H1 (cell line): Measurements from ENCODE around the gene TDP1. TPM values are rescaled to one million over a fixed set of nuclear protein-coding genes. Genes with fewer than 3 reads are reported as not detected.

Experiments used
- CTCF ChIA-PET: fragments of 300-600 bp; sonication (Branson Sonifier 250); formaldehyde crosslinking; loops from one replicate; lab custom pipeline; 2021; ENCODE audit not compliant: partially characterized antibody; lab: Charles Lee
- POLR2A ChIA-PET: fragments of 300-600 bp; sonication (Branson Sonifier 250); formaldehyde crosslinking; loops from one replicate; lab custom pipeline; 2021; ENCODE audit warnings: inconsistent platforms; ENCODE audit not compliant: partially characterized antibody; lab: Charles Lee
- DNase-seq, 2 experiments: peaks; one replicate each; pipeline versions ENCODE4 v3.0.0 to v3.0.0-alpha.2; 2010 to 2022; ENCODE audit warnings: low spot score in 2 of 2, low read depth in 1 of 2, mixed read lengths in 1 of 2
- FAIRE-seq: peaks from 2 replicates; lab custom pipeline; 2011; peaks lifted over from hg19 to GRCh38; lab: Jason Lieb, UNC
- H2AFZ ChIP-seq: 2 replicates; pipeline ENCODE4 v1.8.1; 2012; ENCODE audit warnings: low read length, inconsistent platforms
- H2AK5ac ChIP-seq: 2 replicates; pipeline ENCODE4 v1.6.1; 2013; ENCODE audit warnings: low read depth, low read length
- H2BK120ac ChIP-seq: replicated peaks from 2 replicates; pipeline ENCODE3; 2013; ENCODE audit warnings: low read depth, low read length, inconsistent platforms
- H2BK12ac ChIP-seq: 2 replicates; pipeline ENCODE4 v1.6.1; 2013; ENCODE audit warnings: low read depth, low read length
- H2BK15ac ChIP-seq: 2 replicates; pipeline ENCODE4 v1.6.1; 2013; ENCODE audit warnings: low read length
- H2BK20ac ChIP-seq: 2 replicates; pipeline ENCODE4 v1.6.1; 2013; ENCODE audit warnings: low read length
- H2BK5ac ChIP-seq: 2 replicates; pipeline ENCODE4 v1.6.1; 2013; ENCODE audit warnings: low read depth, low read length
- H3K14ac ChIP-seq: 2 replicates; pipeline ENCODE4 v1.6.1; 2013; ENCODE audit warnings: inconsistent platforms; ENCODE audit not compliant: insufficient read length
- H3K18ac ChIP-seq: 2 replicates; pipeline ENCODE4 v1.6.1; 2013; ENCODE audit warnings: low read length; ENCODE audit errors: extremely low read depth
- H3K23ac ChIP-seq: 2 replicates; pipeline ENCODE4 v1.6.1; 2013; ENCODE audit warnings: inconsistent platforms; ENCODE audit not compliant: insufficient read length
- H3K23me2 ChIP-seq: 2 replicates; pipeline ENCODE4 v1.6.1; 2013; ENCODE audit warnings: low read depth, low read length
- H3K27ac ChIP-seq: 2 replicates; pipeline ENCODE4 v1.6.1; 2011; ENCODE audit warnings: low read depth, low read length, inconsistent platforms
- H3K27me3 ChIP-seq, 4 experiments: replicated peaks in 1 of 4; 1 replicate in 1 of 4; 2 replicates in 3 of 4; pipeline versions ENCODE4 v1.6.1 to v1.8.1; 2011 to 2013; ENCODE audit warnings: low read length in 3 of 4, mild to moderate bottlenecking in 3 of 4, inconsistent platforms in 2 of 4, mixed read lengths in 2 of 4, moderate library complexity in 1 of 4; ENCODE audit not compliant: control insufficient read depth in 3 of 4, insufficient read depth in 3 of 4; ENCODE audit errors: extremely low read depth in 1 of 4
- H3K36me3 ChIP-seq, 4 experiments: 2 replicates each; pipeline versions ENCODE4 v1.6.1 to v1.8.1; 2011 to 2013; ENCODE audit warnings: mild to moderate bottlenecking in 4 of 4, low read length in 3 of 4, moderate library complexity in 2 of 4, control low read depth in 1 of 4, inconsistent platforms in 1 of 4; ENCODE audit not compliant: insufficient read depth in 4 of 4, control insufficient read depth in 2 of 4
- H3K4ac ChIP-seq: replicated peaks from 2 replicates; pipeline ENCODE3; 2013; ENCODE audit warnings: low read length, low read depth, mixed read lengths, inconsistent platforms; ENCODE audit not compliant: insufficient read length
- H3K4me1 ChIP-seq, 4 experiments: replicated peaks in 1 of 4; 1 replicate in 1 of 4; 2 replicates in 3 of 4; pipeline versions ENCODE4 v1.6.1 to v1.8.1; 2011 to 2013; ENCODE audit warnings: low read length in 3 of 4, inconsistent platforms in 2 of 4, mixed read lengths in 1 of 4; ENCODE audit not compliant: insufficient read depth in 4 of 4, control insufficient read depth in 3 of 4
- H3K4me2 ChIP-seq, 2 experiments: 2 replicates each; pipeline versions ENCODE4 v1.6.1 to v1.8.1; 2011 to 2013; ENCODE audit warnings: low read depth in 2 of 2, low read length in 2 of 2, control low read depth in 1 of 2, inconsistent platforms in 1 of 2, mild to moderate bottlenecking in 1 of 2; ENCODE audit not compliant: insufficient read depth in 1 of 2
- H3K4me3 ChIP-seq, 4 experiments: fragments of 200-600, 300-600 bp in 1 of 4; sonication (generic), shearing (Covaris generic), sonication (Bioruptor Twin) in 1 of 4; 2 replicates each; pipeline versions ENCODE4 v1.5.1 to v1.8.1; 2011 to 2016; ENCODE audit warnings: low read length in 4 of 4, low read depth in 3 of 4, control low read depth in 2 of 4, inconsistent platforms in 2 of 4, mild to moderate bottlenecking in 2 of 4, mixed read lengths in 1 of 4, moderate library complexity in 1 of 4; ENCODE audit not compliant: insufficient read depth in 2 of 4; ENCODE audit errors: extremely low read depth in 1 of 4
- H3K56ac ChIP-seq: replicated peaks from 2 replicates; pipeline ENCODE3; 2013; ENCODE audit warnings: low read depth, mild to moderate bottlenecking, mixed read lengths, low read length, inconsistent platforms; ENCODE audit not compliant: insufficient read length
- H3K79me1 ChIP-seq: 2 replicates; pipeline ENCODE4 v1.6.1; 2013; ENCODE audit warnings: low read depth, low read length, control low read depth
- H3K79me2 ChIP-seq, 2 experiments: 2 replicates each; pipeline versions ENCODE4 v1.6.1 to v1.8.1; 2012 to 2013; ENCODE audit warnings: low read length in 2 of 2, mild to moderate bottlenecking in 2 of 2, inconsistent platforms in 1 of 2; ENCODE audit not compliant: insufficient read depth in 2 of 2, control insufficient read depth in 1 of 2
- H3K9ac ChIP-seq, 4 experiments: replicated peaks in 1 of 4; 1 replicate in 1 of 4; 2 replicates in 3 of 4; pipeline versions ENCODE4 v1.6.1 to v1.8.1; 2011 to 2013; ENCODE audit warnings: low read depth in 3 of 4, low read length in 3 of 4, control low read depth in 2 of 4, mild to moderate bottlenecking in 2 of 4, moderate library complexity in 2 of 4, inconsistent platforms in 1 of 4; ENCODE audit errors: extremely low read depth in 1 of 4
- H3K9me3 ChIP-seq, 2 experiments: 2 replicates each; pipeline versions ENCODE4 v1.6.1 to v1.8.1; 2012 to 2013; ENCODE audit warnings: mild to moderate bottlenecking in 2 of 2, moderate library complexity in 2 of 2, control low read depth in 1 of 2, inconsistent platforms in 1 of 2, low read depth in 1 of 2, low read length in 1 of 2, mixed read lengths in 1 of 2; ENCODE audit not compliant: insufficient read depth in 2 of 2
- H4K20me1 ChIP-seq, 2 experiments: replicated peaks in 1 of 2; 2 replicates each; pipeline versions ENCODE3 to v1.8.1; 2011 to 2013; ENCODE audit warnings: inconsistent platforms in 2 of 2, low read length in 2 of 2, mild to moderate bottlenecking in 1 of 2; ENCODE audit not compliant: insufficient read depth in 2 of 2, control insufficient read depth in 1 of 2
- H4K5ac ChIP-seq: 2 replicates; pipeline ENCODE4 v1.6.1; 2013; ENCODE audit warnings: low read length, low read depth, mixed read lengths, inconsistent platforms; ENCODE audit not compliant: insufficient read length
- H4K8ac ChIP-seq: 2 replicates; pipeline ENCODE4 v1.8.0; 2013; ENCODE audit warnings: mild to moderate bottlenecking, moderate library complexity, low read length, inconsistent platforms; ENCODE audit not compliant: insufficient read depth; ENCODE audit errors: extremely low read depth
- H4K91ac ChIP-seq: replicated peaks from 2 replicates; pipeline ENCODE3; 2013; ENCODE audit warnings: low read length, mixed read lengths, inconsistent platforms; ENCODE audit not compliant: insufficient read length
- BACH1 ChIP-seq: IDR thresholded peaks from 2 replicates; pipeline ENCODE4 v1.6.1; 2012; ENCODE audit warnings: low read length, improper control_type of control experiment
- BCL11A ChIP-seq, 2 experiments: IDR thresholded peaks; one replicate each; pipeline ENCODE4 v1.6.1; 2011; ENCODE audit warnings: low read depth in 2 of 2, low read length in 2 of 2, mild to moderate bottlenecking in 2 of 2
- E2F6 ChIP-seq: IDR thresholded peaks from 2 replicates; pipeline ENCODE4 v1.6.1; 2012; ENCODE audit warnings: inconsistent platforms
- NRF1 ChIP-seq: IDR thresholded peaks from 2 replicates; pipeline ENCODE4 v1.6.1; 2011; ENCODE audit warnings: mild to moderate bottlenecking, low read depth, low read length, improper control_type of control experiment
- RNF2 ChIP-seq: fragments of 200-900, 300-1000 bp; sonication (generic); IDR thresholded peaks from 2 replicates; pipeline ENCODE4 v1.7.1; 2016; ENCODE audit warnings: borderline replicate concordance, low read depth, mild to moderate bottlenecking, antibody characterized with exemption, low read length; ENCODE audit not compliant: poor library complexity, severe bottlenecking; ENCODE audit errors: missing control alignments
- SAP30 ChIP-seq: fragments of 300-600 bp; sonication (generic); IDR thresholded peaks from 2 replicates; pipeline ENCODE4 v1.7.1; 2012; ENCODE audit warnings: low read length, moderate library complexity, mild to moderate bottlenecking, inconsistent platforms; ENCODE audit not compliant: insufficient read depth, insufficient replicate concordance
- SP4 ChIP-seq: IDR thresholded peaks from 2 replicates; pipeline ENCODE4 v1.6.1; 2012; ENCODE audit warnings: low read length, inconsistent platforms
- WGBS, 2 experiments: shearing (Covaris generic) in 1 of 2; methylation state at CpG; one replicate each; pipeline versions ENCODE4 v1.1.6 to v1.1.7; 2013 to 2015; ENCODE audit warnings: low lambda C conversion rate in 2 of 2, mixed read lengths in 2 of 2, inconsistent platforms in 1 of 2, low coverage in 1 of 2, missing lambda C conversion rate in 1 of 2; ENCODE audit not compliant: insufficient replicate concordance in 2 of 2, insufficient coverage in 1 of 2, insufficient read length in 1 of 2; ENCODE audit errors: extremely low coverage in 1 of 2, missing lambda C conversion rate in 1 of 2; 5-methylcytosine and 5-hydroxymethylcytosine counted together
- polyA plus RNA-seq, 7 experiments: library from polyadenylated mRNA; depleted of rRNA in 3 of 7; stranded (reverse) in 5 of 7; unstranded in 2 of 7; fragments of >200 nt in 5 of 7; fragments of 200-250 nt in 2 of 7; gene quantifications; 1 replicate in 5 of 7; 2 replicates in 1 of 7; 4 replicates in 1 of 7; pipeline versions ENCODE4 v1.2.1 to v1.2.3, GENCODE V29; 2011 to 2013; ENCODE audit warnings: missing spikeins in 2 of 7, mixed read lengths in 2 of 7
- total RNA-seq: library from RNA; stranded (reverse); fragmentation: NEBNext Ultra II Directional; extraction: Animal tissue kit (Norgen Biotek cat#: 25700); gene quantifications from 2 replicates; pipeline ENCODE4 v1.2.1, GENCODE V29; 2021

TDP1 gene
- total and polyA plus RNA-seq, 2 of the 8 experiments (the other 6 are each of a cell fraction or from before 2014, with no cell fraction given): 32.2 to 69.9 TPM

GRCh38 chr14:89912667-89913211 lies 43.0 kb upstream of the TDP1 start:
- H2AK5ac ChIP-seq: no peak overlapping the region
- H3K9me3 ChIP-seq: no peaks in the 10 kb centered on the region
- H2BK20ac ChIP-seq: 0 out of 2 replicates have a peak overlapping the region, but pooled peaks have one; percentile 13
- peaks cover 6 to 13% (median 9%) of the 10 kb centered on the region in 4 experiments; a peak in 6 of 7 replicates for H3K4me1 ChIP-seq
- no peak overlapping the region for H3K4ac ChIP-seq
- H3K4me2 ChIP-seq: no peak overlapping the region
- no peak overlapping the region for H3K4me3 ChIP-seq
- H3K9ac ChIP-seq: no peak overlapping the region
- no peak for FAIRE-seq
- no peak overlapping the region for H3K23ac ChIP-seq
- no peak for DNase-seq
- WGBS, 2 experiments: 79% methylated on average over 9 of the region's 9 CpGs; no CpG with 5 or more reads in 1 of the 2 experiments
- no peaks in the 10 kb centered on the region; the same call in 1 of the 2 replicates for H3K23me2 ChIP-seq
- H2BK12ac ChIP-seq: peak overlapping the region; percentile 82
- no peak overlapping the region for H3K18ac ChIP-seq
- no peak overlapping the region for H3K14ac ChIP-seq
- H3K79me2 ChIP-seq: no peaks in the 10 kb centered on the region
- POLR2A ChIA-PET: interaction anchor here (0.7 kb wide), 1 partner anchor 45 kb away, joined by 3 read pairs; no protein-coding TSS in a partner anchor
- H3K36me3 ChIP-seq: no peaks in the 10 kb centered on the region
- peak overlapping the region; percentile 1; the same call in 1 of the 2 replicates for H3K27ac ChIP-seq
- CTCF ChIA-PET: interaction anchor here (0.7 to 2.0 kb wide), 5 partner anchors 21 to 872 kb away, joined by 3 to 5 read pairs (median 3); no protein-coding TSS in a partner anchor
- H3K27me3 ChIP-seq: no peaks in the 10 kb centered on the region; a peak in 1 of 7 replicates
- no peak overlapping the region for H2BK120ac ChIP-seq
- H2BK15ac ChIP-seq: no peak overlapping the region
- no peak overlapping the region for H3K56ac ChIP-seq
- no peak overlapping the region for H4K5ac ChIP-seq
- H4K8ac ChIP-seq: no peak overlapping the region
- H2AFZ ChIP-seq: no peak overlapping the region
- no peak overlapping the region for H4K91ac ChIP-seq
- H4K20me1 ChIP-seq: no peaks in the 10 kb centered on the region
- H3K79me1 ChIP-seq: no peaks in the 10 kb centered on the region
- H2BK5ac ChIP-seq: no peak overlapping the region
- no peak for TF ChIP-seq RNF2
- TF ChIP-seq SAP30: no peak
- TF ChIP-seq E2F6: no peak
- TF ChIP-seq BCL11A (IDR thresholded peaks at IDR 0.05; ENCODE audit: low read depth in 2 of 2, low read length in 2 of 2): no peak
- TF ChIP-seq SP4: no peak
- TF ChIP-seq NRF1: no peak
- no peak for TF ChIP-seq BACH1
